B cell (primary cell): Measurements from ENCODE around the gene CORO1C. TPM values are rescaled to one million over a fixed set of nuclear protein-coding genes. Genes with fewer than 3 reads are reported as not detected.
"Not testable (repeated sequence)": the region's sequence is repeated elsewhere in the genome, so short reads cannot be mapped to it uniquely, and the experiment has no call there.

ENCODE experiments used
- ATAC-seq: fragments of 200-7000 bp; cut with Tn5 transposase; one replicate; pipeline ENCODE4 v1.10.0; 2021; ENCODE audit warnings: low read depth, mild to moderate bottlenecking, moderate number of reproducible peaks, moderate library complexity
- CTCF ChIA-PET: fragments of 350-600 bp; sonication (Branson Sonifier 250); formaldehyde crosslinking; loops from one replicate; lab custom pipeline; 2021; ENCODE audit warnings: antibody characterized with exemption, inconsistent platforms; lab: Charles Lee
- POLR2A ChIA-PET: fragments of 350-600 bp; sonication (Branson Sonifier 250); formaldehyde crosslinking; loops from one replicate; lab custom pipeline; 2021; ENCODE audit warnings: antibody characterized with exemption; lab: Charles Lee
- DNase-seq: peaks from one replicate; pipeline ENCODE4 v3.0.0; 2013
- H2AFZ ChIP-seq: 2 replicates; pipeline ENCODE4 v1.6.1; 2012; ENCODE audit warnings: mild to moderate bottlenecking, low read depth, low read length; ENCODE audit not compliant: insufficient read depth, poor library complexity, severe bottlenecking
- H3K27ac ChIP-seq, 2 donors: 1 replicate in 1 of 2; 2 replicates in 1 of 2; pipeline ENCODE4 v1.5.1; 2012 to 2013; ENCODE audit warnings: low read length in 2 of 2, mild to moderate bottlenecking in 2 of 2, moderate library complexity in 1 of 2
- H3K27me3 ChIP-seq, 4 experiments: fragments of 200-600 bp in 1 of 4; sonication (generic) in 1 of 4; replicated peaks in 1 of 4; 1 replicate in 2 of 4; 2 replicates in 2 of 4; pipeline versions ENCODE4 v1.6.1 to v1.7.0; 2013 to 2016; ENCODE audit warnings: low read length in 3 of 4, mild to moderate bottlenecking in 2 of 4, mixed read lengths in 1 of 4, moderate library complexity in 1 of 4; ENCODE audit not compliant: insufficient read depth in 4 of 4, control insufficient read depth in 3 of 4; ENCODE audit errors: control extremely low read depth in 1 of 4
- H3K36me3 ChIP-seq, 2 experiments: replicated peaks in 1 of 2; 1 replicate in 1 of 2; 2 replicates in 1 of 2; pipeline versions ENCODE4 v1.6.1 to v1.7.1; 2013; ENCODE audit warnings: low read length in 1 of 2; ENCODE audit not compliant: insufficient read depth in 2 of 2, control insufficient read depth in 1 of 2; ENCODE audit errors: control extremely low read depth in 1 of 2, extremely low read depth in 1 of 2
- H3K4me1 ChIP-seq, 2 donors: fragments of 200-600 bp in 1 of 2; sonication (generic) in 1 of 2; 1 replicate in 1 of 2; 2 replicates in 1 of 2; pipeline versions ENCODE4 v1.5.1 to v1.6.1; 2013 to 2017; ENCODE audit warnings: low read length in 2 of 2; ENCODE audit not compliant: control insufficient read depth in 2 of 2, insufficient read depth in 2 of 2
- H3K4me2 ChIP-seq: replicated peaks from 2 replicates; pipeline ENCODE3; 2012; ENCODE audit warnings: mild to moderate bottlenecking, low read depth, low read length; ENCODE audit not compliant: poor library complexity, severe bottlenecking
- H3K4me3 ChIP-seq, 5 experiments: fragments of 200-600 bp in 1 of 5; sonication (generic) in 1 of 5; 1 replicate in 3 of 5; 2 replicates in 2 of 5; pipeline versions ENCODE4 v1.5.1 to v1.7.0; 2011 to 2016; ENCODE audit warnings: low read length in 4 of 5, mild to moderate bottlenecking in 4 of 5, low read depth in 2 of 5, control low read depth in 1 of 5, moderate library complexity in 1 of 5; ENCODE audit not compliant: insufficient read depth in 1 of 5; ENCODE audit errors: control extremely low read depth in 1 of 5, extremely low read depth in 1 of 5
- H3K79me2 ChIP-seq: fragments of 200-600 bp; sonication (generic); one replicate; pipeline ENCODE4 v1.6.0; 2016; ENCODE audit warnings: low read length; ENCODE audit not compliant: control insufficient read depth, insufficient read depth
- H3K9ac ChIP-seq: fragments of 200-600 bp; sonication (generic); 2 replicates; pipeline ENCODE4 v1.6.1; 2017; ENCODE audit warnings: mild to moderate bottlenecking, low read length, moderate library complexity
- H3K9me3 ChIP-seq, 3 donors: one replicate each; pipeline versions ENCODE4 v1.6.1 to v1.7.1; 2013; ENCODE audit warnings: low read length in 2 of 3; ENCODE audit not compliant: control insufficient read depth in 2 of 3, insufficient read depth in 1 of 3; ENCODE audit errors: control extremely low read depth in 1 of 3
- H4K20me1 ChIP-seq: 2 replicates; pipeline ENCODE4 v1.6.0; 2012; ENCODE audit warnings: mild to moderate bottlenecking, low read length; ENCODE audit not compliant: insufficient read depth, control insufficient read depth, poor library complexity, severe bottlenecking
- H3K27ac Mint-ChIP-seq: one replicate; pipeline ENCODE4 v1.8.0; 2021; ENCODE audit warnings: mixed read lengths
- H3K27me3 Mint-ChIP-seq: one replicate; pipeline ENCODE4 v1.8.0; 2021; ENCODE audit warnings: mixed read lengths
- H3K4me1 Mint-ChIP-seq: one replicate; pipeline ENCODE4 v1.8.0; 2021; ENCODE audit warnings: mixed read lengths
- H3K4me3 Mint-ChIP-seq: one replicate; pipeline ENCODE4 v1.8.0; 2021; ENCODE audit warnings: mixed read lengths
- H3K9me3 Mint-ChIP-seq: one replicate; pipeline ENCODE4 v1.8.0; 2022; ENCODE audit warnings: mixed read lengths; ENCODE audit not compliant: insufficient read depth
- EZH2 ChIP-seq: IDR thresholded peaks from 2 replicates; pipeline ENCODE4 v1.6.1; 2012; ENCODE audit warnings: borderline replicate concordance, low read depth, mild to moderate bottlenecking, moderate library complexity, low read length; ENCODE audit not compliant: insufficient read depth, poor library complexity, severe bottlenecking
- WGBS: methylation state at CpG from one replicate; pipeline ENCODE4 v1.1.5; 2013; ENCODE audit warnings: missing lambda C conversion rate; ENCODE audit not compliant: insufficient coverage; 5-methylcytosine and 5-hydroxymethylcytosine counted together
- intact Hi-C: fragments of 100-400 bp; cut with micrococcal nuclease; formaldehyde crosslinking; loops from one replicate; pipeline ENCODE4 v1.10.0; 2022
- polyA plus RNA-seq: library from polyadenylated mRNA; depleted of rRNA; stranded (reverse); fragments of >200 nt; gene quantifications from 2 replicates; pipeline ENCODE4 v1.2.3, GENCODE V29; 2012
- total RNA-seq, 2 donors: library from RNA; stranded (reverse); fragments of 120-200 nt in 1 of 2; gene quantifications; 1 replicate in 1 of 2; 2 replicates in 1 of 2; pipeline versions ENCODE4 v1.2.3 to v1.2.4, GENCODE V29; 2013 to 2022
- TF ChIP-seq, protein P1 (sequence below): fragments of 200-600 bp; IDR thresholded peaks from one replicate; pipeline ENCODE4 v1.8.0; 2022; ENCODE audit warnings: antibody characterized with exemption, mild to moderate bottlenecking

CORO1C gene
- total and polyA plus RNA-seq, 2 donors (not counting 1 experiment from before 2014, with no cell fraction given): 19.2 to 68.0 TPM

GRCh38 chr12:108663324-108664015 lies 67.8 kb downstream of the CORO1C start:
- TF ChIP-seq, protein P1, sequence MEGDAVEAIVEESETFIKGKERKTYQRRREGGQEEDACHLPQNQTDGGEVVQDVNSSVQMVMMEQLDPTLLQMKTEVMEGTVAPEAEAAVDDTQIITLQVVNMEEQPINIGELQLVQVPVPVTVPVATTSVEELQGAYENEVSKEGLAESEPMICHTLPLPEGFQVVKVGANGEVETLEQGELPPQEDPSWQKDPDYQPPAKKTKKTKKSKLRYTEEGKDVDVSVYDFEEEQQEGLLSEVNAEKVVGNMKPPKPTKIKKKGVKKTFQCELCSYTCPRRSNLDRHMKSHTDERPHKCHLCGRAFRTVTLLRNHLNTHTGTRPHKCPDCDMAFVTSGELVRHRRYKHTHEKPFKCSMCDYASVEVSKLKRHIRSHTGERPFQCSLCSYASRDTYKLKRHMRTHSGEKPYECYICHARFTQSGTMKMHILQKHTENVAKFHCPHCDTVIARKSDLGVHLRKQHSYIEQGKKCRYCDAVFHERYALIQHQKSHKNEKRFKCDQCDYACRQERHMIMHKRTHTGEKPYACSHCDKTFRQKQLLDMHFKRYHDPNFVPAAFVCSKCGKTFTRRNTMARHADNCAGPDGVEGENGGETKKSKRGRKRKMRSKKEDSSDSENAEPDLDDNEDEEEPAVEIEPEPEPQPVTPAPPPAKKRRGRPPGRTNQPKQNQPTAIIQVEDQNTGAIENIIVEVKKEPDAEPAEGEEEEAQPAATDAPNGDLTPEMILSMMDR: no peak
- TF ChIP-seq EZH2: no peak
- Histone ChIP-seq H3K9ac (peak overlapping the region; percentile 46), H3K27ac (peak overlapping the region; percentile 62 to 77), H3K79me2 (peaks cover 35% of the 10 kb centered on the region), H2AFZ (no peak overlapping the region), H3K27me3 (no peaks in the 10 kb centered on the region), H3K9me3 (no peaks in the 10 kb centered on the region), H3K4me3 (no peak overlapping the region), H3K36me3 (peaks cover 5 to 18% of the 10 kb centered on the region in 2 experiments), H4K20me1 (no peaks in the 10 kb centered on the region), H3K4me1 (peaks cover 52 to 53% of the 10 kb centered on the region in 2 donors), H3K4me2 (peak overlapping the region; percentile 71)
- intact Hi-C loops: loop anchor here (1.0 to 2.0 kb wide), 7 partner anchors 27 to 288 kb away; no protein-coding TSS in a partner anchor
- Mint-ChIP-seq H3K4me1 (peaks cover 56% of the 10 kb centered on the region), H3K27ac (peak overlapping the region; percentile 8), H3K9me3 (no peaks in the 10 kb centered on the region), H3K27me3 (no peaks in the 10 kb centered on the region), H3K4me3 (peak overlapping the region; percentile 11)
- DNase-seq (no peak), ATAC-seq (no peak)
- POLR2A ChIA-PET: interaction anchor here (0.6 to 1.9 kb wide), 8 partner anchors 8 to 46 kb away, joined by 3 to 10 read pairs (median 7); partner anchors contain the start of gene SELPLG
- CTCF ChIA-PET: interaction anchor here (0.7 to 11.7 kb wide), 38 partner anchors 8 to 291 kb away, joined by 3 to 312 read pairs (median 6); partner anchors contain the start of genes CORO1C, ISCU, SART3 and SELPLG
- WGBS: 90% methylated on average over 2 of the region's 4 CpGs

DNA sequence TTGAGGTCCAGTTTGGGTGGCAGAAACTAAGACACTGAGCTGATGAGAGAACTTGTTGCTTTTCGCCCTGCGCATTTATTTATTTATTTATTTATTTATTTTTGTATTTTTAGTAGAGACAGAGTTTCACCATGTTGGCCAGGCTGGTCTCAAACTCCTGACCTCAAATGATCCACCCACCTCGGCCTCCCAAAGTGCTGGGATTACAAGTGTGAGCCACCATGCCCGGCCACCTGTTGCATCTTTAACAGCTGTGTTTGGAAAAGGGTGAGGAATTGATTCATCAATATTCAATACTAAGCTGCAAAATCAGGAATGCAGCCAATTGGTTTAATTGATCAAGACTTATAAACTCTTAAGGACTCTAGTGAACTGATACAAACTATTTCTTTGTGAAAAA lies 73.2 kb downstream of the CORO1C start:
- H3K27ac Mint-ChIP-seq, H3K9me3 ChIP-seq, H4K20me1 ChIP-seq, H3K27ac ChIP-seq, H3K4me3 Mint-ChIP-seq, H2AFZ ChIP-seq, ATAC-seq, H3K4me2 ChIP-seq, H3K4me3 ChIP-seq, H3K9me3 Mint-ChIP-seq, DNase-seq, intact Hi-C loops, POLR2A ChIA-PET, H3K27me3 ChIP-seq, H3K9ac ChIP-seq, H3K27me3 Mint-ChIP-seq: not testable (repeated sequence)
- Histone ChIP-seq H3K36me3 (peaks cover 10 to 33% of the 10 kb centered on the region in 2 experiments), H3K4me1 (peaks cover 13% of the 10 kb centered on the region in 2 donors), H3K79me2 (peaks cover 14% of the 10 kb centered on the region)
- H3K4me1 Mint-ChIP-seq: peaks cover 21% of the 10 kb centered on the region
- CTCF ChIA-PET: interaction anchor here (1.3 to 1.4 kb wide), 2 partner anchors 25 to 40 kb away, joined by 3 to 8 read pairs; partner anchors contain the start of gene SELPLG
- no CpG with 5 or more reads among the region's 4 CpGs for WGBS
